OCI-LY1 (cell line): ENCODE data around the gene DCTN1.

Experiments used
- EZH2 ChIP-seq: fragments of 200-600 bp; sonication (generic), shearing (Covaris generic); IDR thresholded peaks from 2 replicates; pipeline ENCODE4 v1.8.0; 2017; ENCODE audit warnings: borderline replicate concordance, mixed run types, mild to moderate bottlenecking, antibody characterized with exemption, low read length, moderate library complexity, mixed read lengths
- TF ChIP-seq, protein P1 (sequence below): fragments of 200-600 bp; sonication (generic), shearing (Covaris generic); IDR thresholded peaks from 2 replicates; pipeline ENCODE4 v1.5.1; 2017; ENCODE audit warnings: mild to moderate bottlenecking, antibody characterized with exemption, low read length, moderate library complexity, mixed read lengths

DNA sequence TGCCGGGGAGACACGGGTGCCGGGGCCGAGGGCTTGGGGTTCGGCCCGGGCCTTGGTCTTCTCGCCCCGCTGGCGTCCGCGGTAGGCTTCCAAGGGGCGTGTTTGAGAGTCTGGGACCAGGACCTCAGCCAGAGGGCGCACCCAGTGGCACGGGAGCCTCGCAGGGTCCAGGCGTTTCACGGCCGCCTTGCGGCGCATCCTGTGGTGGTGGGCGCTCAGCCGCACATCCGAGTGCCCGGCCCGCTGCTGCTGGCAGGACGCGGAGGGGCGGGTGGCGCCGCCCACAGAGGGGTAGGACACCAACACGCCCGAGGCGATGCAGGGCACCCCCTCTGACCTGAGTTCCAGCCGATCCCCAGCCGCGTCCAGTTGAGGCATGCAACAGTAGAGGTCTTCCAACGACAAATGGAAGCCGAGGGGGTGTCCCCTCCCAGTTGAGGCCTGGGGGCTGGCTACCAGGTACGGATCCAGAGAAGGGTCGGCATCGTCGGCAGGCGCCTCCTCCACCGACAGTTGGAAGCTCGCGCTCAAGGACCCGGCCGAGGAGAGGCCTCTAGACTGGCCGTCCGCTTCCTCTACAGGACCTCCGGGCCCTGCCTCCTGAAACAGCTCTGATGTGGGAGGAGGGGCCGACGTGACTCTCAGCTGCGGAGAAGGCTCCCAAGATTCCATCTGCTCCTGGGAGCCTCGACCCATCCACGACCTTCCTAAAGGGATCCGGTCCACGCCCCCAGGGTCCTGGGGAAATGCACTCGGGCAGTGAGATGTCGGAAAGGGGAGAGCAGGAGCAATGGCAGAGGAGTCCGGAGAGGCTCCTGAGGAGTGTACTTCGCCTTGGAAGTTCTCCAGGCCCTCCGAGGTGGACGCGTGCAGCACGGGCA lies 35.0 kb upstream of the DCTN1 start:
- TF ChIP-seq, protein P1, sequence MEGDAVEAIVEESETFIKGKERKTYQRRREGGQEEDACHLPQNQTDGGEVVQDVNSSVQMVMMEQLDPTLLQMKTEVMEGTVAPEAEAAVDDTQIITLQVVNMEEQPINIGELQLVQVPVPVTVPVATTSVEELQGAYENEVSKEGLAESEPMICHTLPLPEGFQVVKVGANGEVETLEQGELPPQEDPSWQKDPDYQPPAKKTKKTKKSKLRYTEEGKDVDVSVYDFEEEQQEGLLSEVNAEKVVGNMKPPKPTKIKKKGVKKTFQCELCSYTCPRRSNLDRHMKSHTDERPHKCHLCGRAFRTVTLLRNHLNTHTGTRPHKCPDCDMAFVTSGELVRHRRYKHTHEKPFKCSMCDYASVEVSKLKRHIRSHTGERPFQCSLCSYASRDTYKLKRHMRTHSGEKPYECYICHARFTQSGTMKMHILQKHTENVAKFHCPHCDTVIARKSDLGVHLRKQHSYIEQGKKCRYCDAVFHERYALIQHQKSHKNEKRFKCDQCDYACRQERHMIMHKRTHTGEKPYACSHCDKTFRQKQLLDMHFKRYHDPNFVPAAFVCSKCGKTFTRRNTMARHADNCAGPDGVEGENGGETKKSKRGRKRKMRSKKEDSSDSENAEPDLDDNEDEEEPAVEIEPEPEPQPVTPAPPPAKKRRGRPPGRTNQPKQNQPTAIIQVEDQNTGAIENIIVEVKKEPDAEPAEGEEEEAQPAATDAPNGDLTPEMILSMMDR: peak; percentile 18; the same call in 1 of the 2 replicates
- TF ChIP-seq EZH2: no peak
